ENCODE results near the gene COX10.

DNA sequence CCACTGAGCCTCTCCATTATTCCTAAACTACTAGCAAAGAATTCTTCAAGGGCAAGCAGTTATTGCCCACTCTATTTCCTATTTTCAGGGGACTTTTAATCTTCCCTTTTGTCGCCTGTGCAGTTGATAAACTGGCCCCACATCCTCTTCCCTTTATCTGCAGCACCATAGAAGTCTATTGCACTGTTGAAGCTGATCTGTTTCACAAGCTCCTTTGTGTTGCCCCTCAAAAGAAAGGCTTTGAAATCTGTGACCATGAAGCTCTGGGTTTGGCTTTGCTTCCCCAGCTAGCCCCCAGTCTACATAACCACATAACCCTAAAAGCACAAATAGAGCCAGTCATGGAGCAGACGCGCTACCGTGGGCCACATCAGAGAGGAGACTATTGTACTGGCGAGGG lies 130.3 kb downstream of the COX10 start:
- TF ChIP-seq POLR2A (IDR thresholded peaks at IDR 0.05; ENCODE audit: low read depth, low read length) = no peak
- no peak for TF ChIP-seq POLR2AphosphoS5 (IDR thresholded peaks at IDR 0.05; ENCODE audit: low read depth, low read length)
- TF ChIP-seq POU2F2 (IDR thresholded peaks at IDR 0.05; ENCODE audit: low read depth, low read length) = no peak
- TF ChIP-seq TAF1 (IDR thresholded peaks at IDR 0.05; ENCODE audit: low read depth, low read length) = no peak
- no peak for TF ChIP-seq SPI1 (IDR thresholded peaks at IDR 0.05; ENCODE audit: low read depth, low read length)
- TF ChIP-seq PAX5 (IDR thresholded peaks at IDR 0.05; ENCODE audit: insufficient read depth, low read length, severe bottlenecking) = no peak

All from GM12891 (cell line).